ENCODE measurements around the gene TMEFF2.

DNA sequence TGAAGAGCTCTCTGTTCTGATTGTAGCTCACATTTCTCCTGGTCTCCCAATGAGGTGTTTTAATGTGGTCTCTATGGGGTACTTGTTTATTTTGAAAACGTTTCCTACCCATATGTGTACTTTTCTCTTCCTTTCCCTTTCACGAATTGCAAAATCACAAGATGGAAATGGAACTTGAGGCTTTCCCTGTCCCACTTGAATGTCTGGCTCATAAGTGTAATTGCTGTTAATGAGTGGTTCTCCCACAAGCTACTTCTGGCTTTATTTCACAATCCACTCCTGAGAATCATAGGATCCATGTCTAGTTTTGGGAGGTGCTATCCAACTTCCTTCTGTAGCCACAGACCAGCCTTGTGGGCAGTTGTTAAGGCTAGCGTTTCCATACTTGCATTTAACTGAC, 266.7 kb downstream of the TMEFF2 start:
- TF ChIP-seq, protein P1, sequence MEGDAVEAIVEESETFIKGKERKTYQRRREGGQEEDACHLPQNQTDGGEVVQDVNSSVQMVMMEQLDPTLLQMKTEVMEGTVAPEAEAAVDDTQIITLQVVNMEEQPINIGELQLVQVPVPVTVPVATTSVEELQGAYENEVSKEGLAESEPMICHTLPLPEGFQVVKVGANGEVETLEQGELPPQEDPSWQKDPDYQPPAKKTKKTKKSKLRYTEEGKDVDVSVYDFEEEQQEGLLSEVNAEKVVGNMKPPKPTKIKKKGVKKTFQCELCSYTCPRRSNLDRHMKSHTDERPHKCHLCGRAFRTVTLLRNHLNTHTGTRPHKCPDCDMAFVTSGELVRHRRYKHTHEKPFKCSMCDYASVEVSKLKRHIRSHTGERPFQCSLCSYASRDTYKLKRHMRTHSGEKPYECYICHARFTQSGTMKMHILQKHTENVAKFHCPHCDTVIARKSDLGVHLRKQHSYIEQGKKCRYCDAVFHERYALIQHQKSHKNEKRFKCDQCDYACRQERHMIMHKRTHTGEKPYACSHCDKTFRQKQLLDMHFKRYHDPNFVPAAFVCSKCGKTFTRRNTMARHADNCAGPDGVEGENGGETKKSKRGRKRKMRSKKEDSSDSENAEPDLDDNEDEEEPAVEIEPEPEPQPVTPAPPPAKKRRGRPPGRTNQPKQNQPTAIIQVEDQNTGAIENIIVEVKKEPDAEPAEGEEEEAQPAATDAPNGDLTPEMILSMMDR (IDR thresholded peaks at IDR 0.05): no peak
- TF ChIP-seq POLR2AphosphoS5 (IDR thresholded peaks at IDR 0.05) (no peak), EP300 (IDR thresholded peaks at IDR 0.05; ENCODE audit: low read depth) (no peak), POLR2A (IDR thresholded peaks at IDR 0.05) (no peak)
